B cell (primary cell): ENCODE data around the gene HSD17B12. TPM values are rescaled to one million over a fixed set of nuclear protein-coding genes. Genes with fewer than 3 reads are reported as not detected.

ENCODE experiments used
- ATAC-seq: fragments of 200-7000 bp; cut with Tn5 transposase; one replicate; pipeline ENCODE4 v1.10.0; 2021; ENCODE audit warnings: low read depth, mild to moderate bottlenecking, moderate number of reproducible peaks, moderate library complexity
- CTCF ChIA-PET: fragments of 350-600 bp; sonication (Branson Sonifier 250); formaldehyde crosslinking; loops from one replicate; lab custom pipeline; 2021; ENCODE audit warnings: antibody characterized with exemption, inconsistent platforms; lab: Charles Lee
- POLR2A ChIA-PET: fragments of 350-600 bp; sonication (Branson Sonifier 250); formaldehyde crosslinking; loops from one replicate; lab custom pipeline; 2021; ENCODE audit warnings: antibody characterized with exemption; lab: Charles Lee
- DNase-seq: peaks from one replicate; pipeline ENCODE4 v3.0.0; 2013
- H2AFZ ChIP-seq: 2 replicates; pipeline ENCODE4 v1.6.1; 2012; ENCODE audit warnings: mild to moderate bottlenecking, low read depth, low read length; ENCODE audit not compliant: insufficient read depth, poor library complexity, severe bottlenecking
- H3K27ac ChIP-seq, 2 donors: 1 replicate in 1 of 2; 2 replicates in 1 of 2; pipeline ENCODE4 v1.5.1; 2012 to 2013; ENCODE audit warnings: low read length in 2 of 2, mild to moderate bottlenecking in 2 of 2, moderate library complexity in 1 of 2
- H3K27me3 ChIP-seq, 4 experiments: fragments of 200-600 bp in 1 of 4; sonication (generic) in 1 of 4; replicated peaks in 1 of 4; 1 replicate in 2 of 4; 2 replicates in 2 of 4; pipeline versions ENCODE4 v1.6.1 to v1.7.0; 2013 to 2016; ENCODE audit warnings: low read length in 3 of 4, mild to moderate bottlenecking in 2 of 4, mixed read lengths in 1 of 4, moderate library complexity in 1 of 4; ENCODE audit not compliant: insufficient read depth in 4 of 4, control insufficient read depth in 3 of 4; ENCODE audit errors: control extremely low read depth in 1 of 4
- H3K36me3 ChIP-seq, 2 experiments: replicated peaks in 1 of 2; 1 replicate in 1 of 2; 2 replicates in 1 of 2; pipeline versions ENCODE4 v1.6.1 to v1.7.1; 2013; ENCODE audit warnings: low read length in 1 of 2; ENCODE audit not compliant: insufficient read depth in 2 of 2, control insufficient read depth in 1 of 2; ENCODE audit errors: control extremely low read depth in 1 of 2, extremely low read depth in 1 of 2
- H3K4me1 ChIP-seq, 2 donors: fragments of 200-600 bp in 1 of 2; sonication (generic) in 1 of 2; 1 replicate in 1 of 2; 2 replicates in 1 of 2; pipeline versions ENCODE4 v1.5.1 to v1.6.1; 2013 to 2017; ENCODE audit warnings: low read length in 2 of 2; ENCODE audit not compliant: control insufficient read depth in 2 of 2, insufficient read depth in 2 of 2
- H3K4me2 ChIP-seq: replicated peaks from 2 replicates; pipeline ENCODE3; 2012; ENCODE audit warnings: mild to moderate bottlenecking, low read depth, low read length; ENCODE audit not compliant: poor library complexity, severe bottlenecking
- H3K4me3 ChIP-seq, 5 experiments: fragments of 200-600 bp in 1 of 5; sonication (generic) in 1 of 5; 1 replicate in 3 of 5; 2 replicates in 2 of 5; pipeline versions ENCODE4 v1.5.1 to v1.7.0; 2011 to 2016; ENCODE audit warnings: low read length in 4 of 5, mild to moderate bottlenecking in 4 of 5, low read depth in 2 of 5, control low read depth in 1 of 5, moderate library complexity in 1 of 5; ENCODE audit not compliant: insufficient read depth in 1 of 5; ENCODE audit errors: control extremely low read depth in 1 of 5, extremely low read depth in 1 of 5
- H3K79me2 ChIP-seq: fragments of 200-600 bp; sonication (generic); one replicate; pipeline ENCODE4 v1.6.0; 2016; ENCODE audit warnings: low read length; ENCODE audit not compliant: control insufficient read depth, insufficient read depth
- H3K9ac ChIP-seq: fragments of 200-600 bp; sonication (generic); 2 replicates; pipeline ENCODE4 v1.6.1; 2017; ENCODE audit warnings: mild to moderate bottlenecking, low read length, moderate library complexity
- H3K9me3 ChIP-seq, 3 donors: one replicate each; pipeline versions ENCODE4 v1.6.1 to v1.7.1; 2013; ENCODE audit warnings: low read length in 2 of 3; ENCODE audit not compliant: control insufficient read depth in 2 of 3, insufficient read depth in 1 of 3; ENCODE audit errors: control extremely low read depth in 1 of 3
- H4K20me1 ChIP-seq: 2 replicates; pipeline ENCODE4 v1.6.0; 2012; ENCODE audit warnings: mild to moderate bottlenecking, low read length; ENCODE audit not compliant: insufficient read depth, control insufficient read depth, poor library complexity, severe bottlenecking
- H3K27ac Mint-ChIP-seq: one replicate; pipeline ENCODE4 v1.8.0; 2021; ENCODE audit warnings: mixed read lengths
- H3K27me3 Mint-ChIP-seq: one replicate; pipeline ENCODE4 v1.8.0; 2021; ENCODE audit warnings: mixed read lengths
- H3K4me1 Mint-ChIP-seq: one replicate; pipeline ENCODE4 v1.8.0; 2021; ENCODE audit warnings: mixed read lengths
- H3K4me3 Mint-ChIP-seq: one replicate; pipeline ENCODE4 v1.8.0; 2021; ENCODE audit warnings: mixed read lengths
- H3K9me3 Mint-ChIP-seq: one replicate; pipeline ENCODE4 v1.8.0; 2022; ENCODE audit warnings: mixed read lengths; ENCODE audit not compliant: insufficient read depth
- CTCF ChIP-seq: fragments of 200-600 bp; IDR thresholded peaks from one replicate; pipeline ENCODE4 v1.8.0; 2022; ENCODE audit warnings: antibody characterized with exemption, mild to moderate bottlenecking
- EZH2 ChIP-seq: IDR thresholded peaks from 2 replicates; pipeline ENCODE4 v1.6.1; 2012; ENCODE audit warnings: borderline replicate concordance, low read depth, mild to moderate bottlenecking, moderate library complexity, low read length; ENCODE audit not compliant: insufficient read depth, poor library complexity, severe bottlenecking
- WGBS: methylation state at CpG from one replicate; pipeline ENCODE4 v1.1.5; 2013; ENCODE audit warnings: missing lambda C conversion rate; ENCODE audit not compliant: insufficient coverage; 5-methylcytosine and 5-hydroxymethylcytosine counted together
- intact Hi-C: fragments of 100-400 bp; cut with micrococcal nuclease; formaldehyde crosslinking; loops from one replicate; pipeline ENCODE4 v1.10.0; 2022
- polyA plus RNA-seq: library from polyadenylated mRNA; depleted of rRNA; stranded (reverse); fragments of >200 nt; gene quantifications from 2 replicates; pipeline ENCODE4 v1.2.3, GENCODE V29; 2012
- total RNA-seq, 2 donors: library from RNA; stranded (reverse); fragments of 120-200 nt in 1 of 2; gene quantifications; 1 replicate in 1 of 2; 2 replicates in 1 of 2; pipeline versions ENCODE4 v1.2.3 to v1.2.4, GENCODE V29; 2013 to 2022

The HSD17B12 gene
- total and polyA plus RNA-seq, 2 donors (not counting 1 experiment from before 2014, with no cell fraction given), result 13.1 to 34.6 TPM

GRCh38 chr11:43689167-43689566, 8.6 kb downstream of the HSD17B12 start:
- POLR2A ChIA-PET, result no interaction called here
- CTCF ChIA-PET, result no interaction called here
- no peak for ATAC-seq
- Histone ChIP-seq H3K27me3 (no peaks in the 10 kb centered on the region), H4K20me1 (peaks cover 6% of the 10 kb centered on the region), H3K4me3 (no peak overlapping the region), H3K9ac (no peak overlapping the region), H3K9me3 (no peaks in the 10 kb centered on the region), H3K4me2 (no peak overlapping the region), H3K27ac (no peak overlapping the region), H3K4me1 (peaks cover 6 to 8% of the 10 kb centered on the region in 2 donors), H2AFZ (no peak overlapping the region), H3K79me2 (peaks cover 79% of the 10 kb centered on the region), H3K36me3 (no peaks in the 10 kb centered on the region)
- Mint-ChIP-seq H3K27me3 (no peaks in the 10 kb centered on the region), H3K4me3 (no peak overlapping the region), H3K9me3 (no peaks in the 10 kb centered on the region), H3K27ac (no peak overlapping the region), H3K4me1 (peaks cover 32% of the 10 kb centered on the region)
- TF ChIP-seq EZH2 (no peak), CTCF (no peak)
- no peak for DNase-seq
- WGBS, result 89% methylated on average over 1 of the region's 2 CpGs
- intact Hi-C loops, result no loop called here

- peaks cover 9% of the 10 kb centered on the region for H4K20me1 ChIP-seq
- no peak overlapping the region for H2AFZ ChIP-seq
- Mint-ChIP-seq H3K4me1 (peaks cover 36% of the 10 kb centered on the region), H3K27me3 (no peaks in the 10 kb centered on the region), H3K27ac (no peak overlapping the region), H3K4me3 (no peak overlapping the region), H3K9me3 (no peaks in the 10 kb centered on the region)
- intact Hi-C loops, result no loop called here
- no peak overlapping the region for H3K4me2 ChIP-seq
- ChIA-PET POLR2A (no interaction called here), CTCF (no interaction called here)
- no peak overlapping the region for H3K27ac ChIP-seq
- H3K27me3 ChIP-seq, result no peaks in the 10 kb centered on the region
- WGBS, result 57% methylated on average over 4 of the region's 6 CpGs
- no peaks in the 10 kb centered on the region for H3K36me3 ChIP-seq
- no peak for ATAC-seq
- TF ChIP-seq EZH2 (no peak), CTCF (no peak)
- DNase-seq, result no peak
- H3K4me1 ChIP-seq, result peaks cover 13 to 16% of the 10 kb centered on the region in 2 donors
- H3K4me3 ChIP-seq, result no peak overlapping the region
- H3K9ac ChIP-seq, result no peak overlapping the region
- H3K79me2 ChIP-seq, result peaks cover 80% of the 10 kb centered on the region
- no peaks in the 10 kb centered on the region for H3K9me3 ChIP-seq
Observed at GRCh38 chr11:43690929-43691725, 10.6 kb downstream of the HSD17B12 start.
